Naive B cell (primary cell): Measurements from ENCODE around the gene BSPRY. TPM values are rescaled to one million over a fixed set of nuclear protein-coding genes. Genes with fewer than 3 reads are reported as not detected.
"Not testable (repeated sequence)": the region's sequence is repeated elsewhere in the genome, so short reads cannot be mapped to it uniquely, and the experiment has no call there.

Source experiments
- ATAC-seq, 2 donors: fragments of 150-1000 bp; cut with Tn5 transposase; 2 replicates each; pipeline ENCODE4 v1.10.0; 2021; ENCODE audit warnings: low read depth in 2 of 2, mild to moderate bottlenecking in 2 of 2, moderate library complexity in 2 of 2
- DNase-seq: peaks from one replicate; pipeline ENCODE4 v3.0.0; 2022
- H3K27ac Mint-ChIP-seq, 6 donors: one replicate each; pipeline ENCODE4 v1.8.0; 2020 to 2022; ENCODE audit warnings: mild to moderate bottlenecking in 6 of 6, mixed read lengths in 6 of 6, moderate library complexity in 5 of 6, inconsistent platforms in 2 of 6
- H3K27me3 Mint-ChIP-seq, 3 donors: one replicate each; pipeline ENCODE4 v1.8.0; 2021 to 2022; ENCODE audit warnings: mixed read lengths in 3 of 3, mild to moderate bottlenecking in 1 of 3
- H3K36me3 Mint-ChIP-seq, 2 donors: one replicate each; pipeline ENCODE4 v1.8.0; 2020 to 2022; ENCODE audit warnings: mixed read lengths in 2 of 2, inconsistent platforms in 1 of 2, mild to moderate bottlenecking in 1 of 2
- H3K4me1 Mint-ChIP-seq, 3 donors: one replicate each; pipeline ENCODE4 v1.8.0; 2020 to 2022; ENCODE audit warnings: mixed read lengths in 3 of 3, inconsistent platforms in 1 of 3, mild to moderate bottlenecking in 1 of 3, moderate library complexity in 1 of 3
- H3K4me3 Mint-ChIP-seq, 8 donors: one replicate each; pipeline ENCODE4 v1.8.0; 2020 to 2022; ENCODE audit warnings: mild to moderate bottlenecking in 8 of 8, mixed read lengths in 8 of 8, moderate library complexity in 8 of 8, inconsistent platforms in 2 of 8
- H3K9me3 Mint-ChIP-seq, 7 donors: one replicate each; pipeline ENCODE4 v1.8.0; 2020 to 2022; ENCODE audit warnings: mixed read lengths in 7 of 7, mild to moderate bottlenecking in 5 of 7, inconsistent platforms in 2 of 7, moderate library complexity in 1 of 7
- polyA plus RNA-seq, 6 donors: library from polyadenylated mRNA; unstranded; fragments of 300-500 nt; fragmentation: Illumina TruSeq; gene quantifications; one replicate each; pipeline ENCODE4 v1.2.3, GENCODE V29; 2021; ENCODE audit warnings: low read depth in 6 of 6

The BSPRY gene
- polyA plus RNA-seq, 6 donors from 2014 or later, result 0.16 to 1.9 (median 1.2) TPM

DNA sequence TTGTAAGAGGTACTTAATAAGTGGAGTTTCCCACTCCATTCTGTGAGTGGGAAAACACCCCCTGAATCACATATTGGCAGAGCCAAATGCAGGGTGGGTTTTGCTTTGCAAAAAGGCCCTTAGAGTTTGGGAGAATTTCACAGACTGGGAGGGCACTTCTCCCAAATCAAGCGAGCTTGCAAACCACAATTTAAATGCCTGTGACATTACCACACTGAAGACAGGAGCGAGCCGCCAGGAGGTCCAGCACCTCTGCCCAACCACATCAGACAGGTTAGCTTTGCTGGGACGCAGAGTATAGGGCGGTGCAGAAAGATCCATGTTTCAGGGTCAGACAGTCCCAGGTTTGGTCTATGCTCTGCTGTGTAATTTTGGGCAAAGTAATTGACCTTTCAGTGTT is 49.5 kb downstream of the BSPRY start:
- no peak overlapping the region for H3K27ac Mint-ChIP-seq
- H3K27me3 Mint-ChIP-seq, result no peaks in the 10 kb centered on the region
- peak overlapping the region in 7 of 8 donors; percentile 64 to 97 (median 94) for H3K4me3 Mint-ChIP-seq
- H3K4me1 Mint-ChIP-seq, result peaks cover 19 to 36% (median 33%) of the 10 kb centered on the region in 3 donors
- ATAC-seq, result no peak
- no peak for DNase-seq
- no peaks in the 10 kb centered on the region for H3K9me3 Mint-ChIP-seq
- H3K36me3 Mint-ChIP-seq, result no peaks in the 10 kb centered on the region

GRCh38 chr9:113399646-113400200 is 50.4 kb downstream of the BSPRY start:
- no peaks in the 10 kb centered on the region for H3K27me3 Mint-ChIP-seq
- ATAC-seq (no peak), DNase-seq (no peak)
- H3K9me3 Mint-ChIP-seq, result no peaks in the 10 kb centered on the region
- H3K36me3 Mint-ChIP-seq, result no peaks in the 10 kb centered on the region
- H3K4me1 Mint-ChIP-seq, result peaks cover 20 to 36% (median 33%) of the 10 kb centered on the region in 3 donors
- H3K27ac Mint-ChIP-seq, result peak overlapping the region in 2 of 6 donors; percentile 26 to 35
- H3K4me3 Mint-ChIP-seq, result peak overlapping the region; percentile 77 to 98 (median 96)

- Mint-ChIP-seq H3K9me3 (no peaks in the 10 kb centered on the region), H3K27ac (peak within 1 kb of the TSS in 5 of 6 donors; percentile 60 to 95 (median 90)), H3K4me1 (peaks cover 17 to 33% (median 30%) of the 10 kb centered on the region in 3 donors), H3K27me3 (no peaks in the 10 kb centered on the region), H3K36me3 (no peaks in the 10 kb centered on the region), H3K4me3 (peak within 1 kb of the TSS; percentile 89 to 98 (median 96))
- peak; percentile 97 to 98 for ATAC-seq
- DNase-seq, result peak; percentile 100
These were observed 51.9 kb downstream of the BSPRY start, which contains the start of gene ALAD for GRCh38 chr9:113401027-113401792. Gene ALAD, minus strand, starts transcription at chr9:113401284. Its CDS starts 7,725 bp downstream, at chr9:113393559.

DNA sequence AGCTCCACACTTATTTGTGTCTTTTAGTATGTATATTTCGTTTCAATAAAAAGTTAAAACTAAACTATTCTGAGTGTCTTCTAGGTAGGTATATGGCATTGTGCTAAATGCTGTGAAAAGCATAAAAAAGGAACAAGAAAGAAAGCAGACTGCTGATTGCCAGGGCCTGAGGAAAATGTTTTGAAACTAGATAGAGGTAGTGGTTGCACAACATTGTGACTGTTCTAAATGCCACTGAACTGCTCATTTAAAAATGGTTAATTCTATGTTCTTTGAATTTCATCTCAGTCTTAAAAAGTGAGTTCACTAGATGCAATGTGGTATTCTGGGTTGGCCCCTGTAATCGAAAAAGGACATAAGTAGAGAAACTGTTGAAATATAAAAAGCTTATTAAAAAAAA is 54.3 kb downstream of the BSPRY start:
- ATAC-seq, result no peak
- Mint-ChIP-seq H3K36me3 (peaks cover 5 to 18% of the 10 kb centered on the region in 2 donors), H3K9me3 (no peaks in the 10 kb centered on the region), H3K4me3 (no peak overlapping the region), H3K27me3 (no peaks in the 10 kb centered on the region), H3K27ac (peak overlapping the region in 1 of 6 donors; percentile 33), H3K4me1 (peaks cover 28 to 44% (median 35%) of the 10 kb centered on the region in 3 donors)
- DNase-seq, result no peak

GRCh38 chr9:113406353-113406752 is 57.0 kb downstream of the BSPRY start:
- peaks cover 34 to 48% (median 36%) of the 10 kb centered on the region in 3 donors for H3K4me1 Mint-ChIP-seq
- H3K27ac Mint-ChIP-seq, result peak overlapping the region in 5 of 6 donors; percentile 47 to 97 (median 89)
- peaks cover 5 to 23% of the 10 kb centered on the region in 2 donors for H3K36me3 Mint-ChIP-seq
- not testable (repeated sequence) for H3K27me3 Mint-ChIP-seq, H3K9me3 Mint-ChIP-seq, DNase-seq, ATAC-seq, H3K4me3 Mint-ChIP-seq

GRCh38 chr9:113406873-113407511 is 57.7 kb downstream of the BSPRY start:
- peak overlapping the region in 6 of 8 donors; percentile 8 to 93 (median 80) for H3K4me3 Mint-ChIP-seq
- peaks cover 28 to 47% (median 32%) of the 10 kb centered on the region in 3 donors for H3K4me1 Mint-ChIP-seq
- not testable (repeated sequence) for H3K27me3 Mint-ChIP-seq, H3K9me3 Mint-ChIP-seq
- peak overlapping the region; percentile 47 to 97 (median 88) for H3K27ac Mint-ChIP-seq
- DNase-seq (peak; percentile 49), ATAC-seq (peak in 1 of 2 donors; percentile 7)
- peaks cover 5 to 23% of the 10 kb centered on the region in 2 donors for H3K36me3 Mint-ChIP-seq

DNA sequence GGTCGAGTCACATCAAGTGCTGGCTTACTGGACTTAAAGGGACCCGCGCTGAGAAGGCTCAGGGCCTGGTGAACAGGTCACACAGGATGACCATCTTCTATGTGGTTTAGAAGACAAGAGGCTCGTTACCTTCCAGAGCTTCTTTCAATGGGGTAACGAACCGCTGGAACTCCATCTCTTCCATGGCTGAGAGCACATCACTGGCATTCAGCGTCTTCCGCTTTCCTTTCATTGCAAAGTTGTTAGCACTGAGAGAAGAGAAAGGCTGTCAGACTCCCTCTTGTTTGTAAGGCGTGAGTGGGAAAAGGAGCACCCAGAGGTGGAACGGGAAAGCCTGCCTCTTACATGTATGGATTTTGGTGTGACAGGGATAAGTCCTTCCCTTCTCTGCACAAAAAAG is 60.1 kb downstream of the BSPRY start:
- DNase-seq (no peak), ATAC-seq (no peak)
- Mint-ChIP-seq H3K27me3 (no peaks in the 10 kb centered on the region), H3K4me3 (peak overlapping the region; percentile 93 to 100 (median 98)), H3K27ac (peak overlapping the region; percentile 33 to 100 (median 98)), H3K4me1 (peaks cover 27 to 46% (median 32%) of the 10 kb centered on the region in 3 donors), H3K36me3 (peaks cover 5 to 23% of the 10 kb centered on the region in 2 donors), H3K9me3 (no peaks in the 10 kb centered on the region)

DNA sequence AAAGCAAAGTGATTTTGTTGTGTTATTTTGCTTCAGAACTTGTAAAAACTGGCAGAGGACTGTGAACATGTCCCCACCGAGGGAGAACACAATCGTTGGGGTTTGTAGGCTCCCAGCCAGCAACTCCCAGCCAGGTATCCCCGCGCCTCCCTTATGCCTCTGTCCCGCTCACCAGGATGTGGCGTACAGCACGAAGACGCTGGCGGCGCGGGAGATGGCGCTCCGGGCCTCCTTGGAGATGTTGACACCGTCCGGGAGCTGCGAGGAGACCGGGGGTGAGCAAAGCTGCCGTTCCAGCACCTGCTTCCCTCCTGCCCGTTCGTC is 60.5 kb downstream of the BSPRY start:
- H3K27me3 Mint-ChIP-seq, result no peaks in the 10 kb centered on the region
- no peak for ATAC-seq

GRCh38 chr9:113410207-113410864 is 61.0 kb downstream of the BSPRY start, which contains the start of the genes C9orf43 and POLE3:
Gene C9orf43, plus strand, starts transcription at chr9:113410747. Its CDS starts 2,747 bp downstream, at chr9:113413494.
Gene POLE3, minus strand, starts transcription at chr9:113410675. Its CDS starts 382 bp downstream, at chr9:113410293.
- ATAC-seq, result peak; percentile 88
- H3K27me3 Mint-ChIP-seq, result no peaks in the 10 kb centered on the region
- H3K27ac Mint-ChIP-seq, result peak within 1 kb of the TSS; percentile 97 to 100 (median 99)
- peak; percentile 94 for DNase-seq
- peak within 1 kb of the TSS; percentile 93 to 100 (median 98) for H3K4me3 Mint-ChIP-seq
- no peaks in the 10 kb centered on the region for H3K9me3 Mint-ChIP-seq
- H3K4me1 Mint-ChIP-seq, result peaks cover 27 to 46% (median 28%) of the 10 kb centered on the region in 3 donors
- peaks cover 5 to 23% of the 10 kb centered on the region in 2 donors for H3K36me3 Mint-ChIP-seq

More for the DNA sequence above, 60.5 kb downstream of the BSPRY start:
- Mint-ChIP-seq H3K4me3 (peak overlapping the region; percentile 93 to 100 (median 98)), H3K4me1 (peaks cover 27 to 46% (median 29%) of the 10 kb centered on the region in 3 donors), H3K27ac (peak overlapping the region; percentile 97 to 100 (median 99)), H3K9me3 (no peaks in the 10 kb centered on the region), H3K36me3 (peaks cover 5 to 23% of the 10 kb centered on the region in 2 donors)
- no peak for DNase-seq

DNA sequence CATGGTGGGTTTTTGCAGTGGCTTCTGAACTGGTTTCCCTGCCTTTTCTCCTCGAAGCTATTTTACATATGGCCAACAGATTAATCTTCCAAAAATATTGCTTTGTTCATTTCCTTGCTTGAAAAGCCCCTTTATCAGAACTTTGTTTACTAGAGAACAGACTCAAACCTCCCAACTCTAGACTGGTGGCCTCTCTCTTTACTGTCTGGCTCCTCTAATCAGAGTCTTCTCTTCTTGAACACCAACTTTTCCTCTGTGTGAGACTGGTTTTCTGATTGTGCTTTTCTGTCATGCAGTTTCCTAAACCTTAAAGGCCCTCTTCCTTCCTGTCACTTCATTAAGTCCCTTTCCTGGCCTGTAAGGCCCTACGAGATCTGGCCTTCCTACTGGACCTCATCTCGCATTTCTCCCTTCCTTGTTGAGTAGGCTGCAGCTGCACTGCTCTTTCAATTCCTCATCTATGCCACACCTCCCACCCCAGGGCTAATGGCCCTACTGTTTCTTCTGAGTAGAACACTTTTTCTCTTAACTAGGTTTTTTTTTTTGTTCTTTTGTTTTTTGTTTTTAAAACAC is 66.9 kb downstream of the BSPRY start:
- ATAC-seq, result peak; percentile 99 to 100
- Mint-ChIP-seq H3K4me1 (peaks cover 0 to 6% (median 4%) of the 10 kb centered on the region in 3 donors), H3K36me3 (no peaks in the 10 kb centered on the region), H3K4me3 (no peak overlapping the region), H3K27me3 (no peaks in the 10 kb centered on the region), H3K27ac (no peak overlapping the region), H3K9me3 (no peaks in the 10 kb centered on the region)
- peak; percentile 47 for DNase-seq

DNA sequence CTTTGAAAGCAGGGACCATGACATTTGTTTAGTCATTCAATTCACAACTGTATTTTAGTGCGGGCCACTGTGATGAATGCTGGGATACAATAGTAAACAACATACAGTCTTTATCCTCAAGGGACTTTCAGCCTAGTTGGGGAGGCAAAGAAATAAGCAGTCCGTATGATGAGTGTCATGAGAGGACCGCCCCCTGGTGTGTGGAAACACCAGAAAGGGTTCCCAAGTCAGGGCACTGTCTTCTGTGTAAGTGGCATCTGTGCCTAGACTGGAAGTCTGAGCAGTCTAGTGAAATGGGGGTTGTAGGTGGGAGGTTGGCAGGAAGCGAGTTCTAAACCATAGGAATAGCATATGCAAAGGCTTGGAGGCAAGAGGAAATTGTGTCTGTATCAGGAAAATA is 68.0 kb downstream of the BSPRY start:
- Mint-ChIP-seq H3K9me3 (no peaks in the 10 kb centered on the region), H3K27ac (no peak overlapping the region), H3K4me1 (peaks cover 0 to 4% (median 0%) of the 10 kb centered on the region in 3 donors), H3K27me3 (peaks cover 0 to 3% (median 0%) of the 10 kb centered on the region in 3 donors), H3K4me3 (no peak overlapping the region), H3K36me3 (no peaks in the 10 kb centered on the region)
- DNase-seq (no peak), ATAC-seq (no peak)
